Panc1 (cell line): ENCODE measurements around the gene BMP7. TPM values are rescaled to one million over a fixed set of nuclear protein-coding genes. Genes with fewer than 3 reads are reported as not detected.

Source experiments
- ATAC-seq: fragments of 200-7000 bp; cut with Tn5 transposase; 2 replicates; pipeline ENCODE4 v1.9.1; 2020; ENCODE audit warnings: mild to moderate bottlenecking, moderate library complexity
- BruUV-seq: library from RNA; stranded (reverse); fragments of 400-500 nt; replicated peaks from 2 replicates; lab custom pipeline; 2021; lab: Mats Ljungman, UMichigan
- CTCF ChIA-PET: fragments of 300-600 bp; sonication (Branson Sonifier 250); formaldehyde crosslinking; loops from one replicate; lab custom pipeline; 2022; ENCODE audit warnings: antibody characterized with exemption; lab: Charles Lee
- POLR2A ChIA-PET: fragments of 300-600 bp; sonication (Branson Sonifier 250); formaldehyde crosslinking; loops from one replicate; lab custom pipeline; 2022; ENCODE audit warnings: antibody characterized with exemption; lab: Charles Lee
- DNase-seq: peaks from one replicate; pipeline ENCODE4 v3.0.0-alpha.2; 2010; ENCODE audit warnings: low read depth, low spot score
- H3K27ac ChIP-seq: 2 replicates; pipeline ENCODE4 v1.5.1; 2011; ENCODE audit warnings: mild to moderate bottlenecking, low read length, inconsistent platforms
- H3K27me3 ChIP-seq: fragments of 200-500 bp; sonication (Bioruptor generic); 2 replicates; pipeline ENCODE4 v1.6.0; 2014; ENCODE audit warnings: low read length, inconsistent platforms; ENCODE audit not compliant: control insufficient read depth, insufficient read depth
- H3K36me3 ChIP-seq: fragments of 200-500 bp; sonication (Bioruptor generic); 2 replicates; pipeline ENCODE4 v1.5.1; 2014; ENCODE audit warnings: inconsistent platforms, mild to moderate bottlenecking, low read length, moderate library complexity; ENCODE audit not compliant: control insufficient read depth, insufficient read depth
- H3K4me1 ChIP-seq: 2 replicates; pipeline ENCODE4 v1.5.1; 2011; ENCODE audit warnings: inconsistent platforms, mild to moderate bottlenecking, low read length, moderate library complexity; ENCODE audit not compliant: control insufficient read depth, insufficient read depth
- H3K4me3 ChIP-seq, 2 experiments: 2 replicates each; pipeline ENCODE4 v1.5.1; 2011 to 2012; ENCODE audit warnings: low read depth in 2 of 2, low read length in 2 of 2, mild to moderate bottlenecking in 2 of 2, inconsistent platforms in 1 of 2, moderate library complexity in 1 of 2
- H3K9me3 ChIP-seq: fragments of 200-500 bp; sonication (Bioruptor generic); 2 replicates; pipeline ENCODE4 v1.5.1; 2014; ENCODE audit warnings: low read depth, mild to moderate bottlenecking, inconsistent platforms, low read length, moderate library complexity; ENCODE audit not compliant: control insufficient read depth, insufficient read depth
- POLR2AphosphoS5 ChIP-seq: IDR thresholded peaks from 2 replicates; pipeline ENCODE4 v1.6.1; 2012; ENCODE audit warnings: mild to moderate bottlenecking, low read depth, low read length, moderate library complexity
- REST ChIP-seq, 2 experiments: IDR thresholded peaks; 2 replicates each; pipeline ENCODE4 v1.6.1; 2011 to 2012; ENCODE audit warnings: low read depth in 2 of 2, control low read depth in 1 of 2, low read length in 1 of 2, mild to moderate bottlenecking in 1 of 2, moderate library complexity in 1 of 2; ENCODE audit not compliant: insufficient read depth in 1 of 2
- SIN3A ChIP-seq: IDR thresholded peaks from 2 replicates; pipeline ENCODE4 v1.6.1; 2012; ENCODE audit warnings: low read depth, mild to moderate bottlenecking, low read length, moderate library complexity, borderline replicate concordance; ENCODE audit not compliant: insufficient read depth
- TCF7L2 ChIP-seq: IDR thresholded peaks from 2 replicates; pipeline ENCODE4 v1.6.1; 2011; ENCODE audit warnings: mild to moderate bottlenecking, low read depth, low read length, inconsistent platforms
- in situ Hi-C: cut with HindIII; loops from 2 replicates; pipeline ENCODE4 v1.10.0; 2016; ENCODE audit warnings: low sequenced_read_pairs, low pct_unique_long_range_greater_than_20kb
- intact Hi-C: fragments of 100-400 bp; cut with micrococcal nuclease; formaldehyde crosslinking; loops from one replicate; pipeline ENCODE4 v1.10.0; 2022; ENCODE audit not compliant: unreplicated experiment
- total RNA-seq: library from RNA; stranded (reverse); gene quantifications from one replicate; pipeline ENCODE4 v1.2.1, GENCODE V29; 2021; ENCODE audit not compliant: unreplicated experiment
- TF ChIP-seq, protein P1 (sequence below): fragments of 450-650 bp; IDR thresholded peaks from 2 replicates; pipeline ENCODE4 v1.5.1; 2017; ENCODE audit warnings: mild to moderate bottlenecking

The BMP7 gene
- total RNA-seq, 1 experiment from 2014 or later = 11.5 TPM

DNA sequence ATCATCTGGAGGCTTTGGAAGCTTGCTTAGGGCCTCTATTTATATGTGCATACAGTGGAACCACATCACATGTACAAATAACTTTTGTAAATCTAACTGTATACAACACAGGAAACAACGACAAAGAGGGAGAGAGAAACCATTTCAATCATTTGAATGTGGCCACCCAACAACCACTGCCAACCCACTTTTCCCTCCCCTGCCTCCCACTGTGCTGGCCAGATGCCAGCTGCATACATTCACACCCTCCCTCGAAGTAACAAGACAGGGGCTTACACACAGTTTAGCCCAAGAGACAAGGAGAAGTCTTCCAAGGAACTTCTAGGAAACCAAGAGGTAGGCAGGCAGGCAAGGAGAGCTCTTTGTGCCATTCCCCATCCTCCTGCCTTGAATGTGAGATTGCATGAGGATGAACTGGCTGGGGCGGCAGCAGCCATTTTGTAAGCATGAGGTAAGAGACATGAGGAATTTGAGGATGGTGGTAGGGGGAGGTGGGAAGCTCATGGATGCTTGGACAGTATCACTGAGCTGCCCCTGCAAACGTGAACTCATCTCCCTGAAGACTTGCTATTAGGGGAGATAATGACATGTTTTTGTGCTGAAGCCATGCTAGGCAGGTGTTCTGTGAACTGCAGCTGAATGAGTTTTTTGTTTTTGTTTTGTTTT lies 18.2 kb downstream of the BMP7 start:
- in situ Hi-C loops = no loop called here
- BruUV-seq = no TSS peak

GRCh38 chr20:57247292-57247965 lies 19.0 kb downstream of the BMP7 start:
- no TSS peak for BruUV-seq
- Histone ChIP-seq H3K36me3 (no peaks in the 10 kb centered on the region), H3K27ac (no peak overlapping the region), H3K4me1 (peaks cover 2% of the 10 kb centered on the region; the same call in 1 of the 2 replicates), H3K4me3 (no peak overlapping the region), H3K27me3 (no peaks in the 10 kb centered on the region), H3K9me3 (no peaks in the 10 kb centered on the region)
- in situ Hi-C loops = no loop called here
- ATAC-seq (no peak), DNase-seq (no peak)
- ChIA-PET CTCF (no interaction called here), POLR2A (no interaction called here)
- TF ChIP-seq POLR2AphosphoS5 (no peak), TCF7L2 (no peak), REST (IDR thresholded peaks at IDR 0.05; ENCODE audit: insufficient read depth in 1 of 2, low read depth in 2 of 2, low read length in 1 of 2) (no peak), SIN3A (no peak)
- TF ChIP-seq, protein P1, sequence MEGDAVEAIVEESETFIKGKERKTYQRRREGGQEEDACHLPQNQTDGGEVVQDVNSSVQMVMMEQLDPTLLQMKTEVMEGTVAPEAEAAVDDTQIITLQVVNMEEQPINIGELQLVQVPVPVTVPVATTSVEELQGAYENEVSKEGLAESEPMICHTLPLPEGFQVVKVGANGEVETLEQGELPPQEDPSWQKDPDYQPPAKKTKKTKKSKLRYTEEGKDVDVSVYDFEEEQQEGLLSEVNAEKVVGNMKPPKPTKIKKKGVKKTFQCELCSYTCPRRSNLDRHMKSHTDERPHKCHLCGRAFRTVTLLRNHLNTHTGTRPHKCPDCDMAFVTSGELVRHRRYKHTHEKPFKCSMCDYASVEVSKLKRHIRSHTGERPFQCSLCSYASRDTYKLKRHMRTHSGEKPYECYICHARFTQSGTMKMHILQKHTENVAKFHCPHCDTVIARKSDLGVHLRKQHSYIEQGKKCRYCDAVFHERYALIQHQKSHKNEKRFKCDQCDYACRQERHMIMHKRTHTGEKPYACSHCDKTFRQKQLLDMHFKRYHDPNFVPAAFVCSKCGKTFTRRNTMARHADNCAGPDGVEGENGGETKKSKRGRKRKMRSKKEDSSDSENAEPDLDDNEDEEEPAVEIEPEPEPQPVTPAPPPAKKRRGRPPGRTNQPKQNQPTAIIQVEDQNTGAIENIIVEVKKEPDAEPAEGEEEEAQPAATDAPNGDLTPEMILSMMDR = no peak
- intact Hi-C loops = no loop called here

More for the DNA sequence above, 18.2 kb downstream of the BMP7 start:
- Histone ChIP-seq H3K4me3 (no peak overlapping the region), H3K9me3 (no peaks in the 10 kb centered on the region), H3K36me3 (no peaks in the 10 kb centered on the region), H3K4me1 (peaks cover 2% of the 10 kb centered on the region; the same call in 1 of the 2 replicates), H3K27ac (no peak overlapping the region), H3K27me3 (no peaks in the 10 kb centered on the region)
- TF ChIP-seq REST (IDR thresholded peaks at IDR 0.05; ENCODE audit: insufficient read depth in 1 of 2, low read depth in 2 of 2, low read length in 1 of 2) = no peak
- TF ChIP-seq, protein P1 = no peak
- no peak for TF ChIP-seq POLR2AphosphoS5
- no peak for TF ChIP-seq TCF7L2
- no peak for TF ChIP-seq SIN3A
- intact Hi-C loops = no loop called here
- CTCF ChIA-PET = no interaction called here
- DNase-seq (no peak), ATAC-seq (no peak)
- POLR2A ChIA-PET = interaction anchor here (0.7 kb wide), 1 partner anchor 466 kb away, joined by 3 read pairs; no protein-coding TSS in a partner anchor
